ENCODE measurements around the gene SYNE1. TPM values are rescaled to one million over a fixed set of nuclear protein-coding genes. Genes with fewer than 3 reads are reported as not detected.
A peak's percentile ranks its signal among the peaks of the same experiment; 100 is the strongest.

The SYNE1 gene
- total RNA-seq, 6 donors from 2014 or later, result 160 to 859 (median 490) TPM

DNA sequence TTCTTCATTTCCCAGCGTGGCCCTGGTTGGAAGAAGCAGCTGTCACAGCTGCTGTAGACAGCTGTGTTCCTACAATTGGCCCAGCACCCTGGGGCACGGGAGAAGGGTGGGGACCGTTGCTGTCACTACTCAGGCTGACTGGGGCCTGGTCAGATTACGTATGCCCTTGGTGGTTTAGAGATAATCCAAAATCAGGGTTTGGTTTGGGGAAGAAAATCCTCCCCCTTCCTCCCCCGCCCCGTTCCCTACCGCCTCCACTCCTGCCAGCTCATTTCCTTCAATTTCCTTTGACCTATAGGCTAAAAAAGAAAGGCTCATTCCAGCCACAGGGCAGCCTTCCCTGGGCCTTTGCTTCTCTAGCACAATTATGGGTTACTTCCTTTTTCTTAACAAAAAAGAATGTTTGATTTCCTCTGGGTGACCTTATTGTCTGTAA is 537.0 kb downstream of the SYNE1 start:
- H3K36me3 ChIP-seq, result no peaks in the 10 kb centered on the region
- no peaks in the 10 kb centered on the region for H3K9me3 ChIP-seq
- peaks cover 8 to 14% (median 12%) of the 10 kb centered on the region in 4 donors for H3K4me1 ChIP-seq
- H3K4me3 ChIP-seq, result no peak overlapping the region
- 16 to 36% methylated on average over 5 to 7 of the region's 7 CpGs for WGBS, 2 donors
- TF ChIP-seq, protein P1, sequence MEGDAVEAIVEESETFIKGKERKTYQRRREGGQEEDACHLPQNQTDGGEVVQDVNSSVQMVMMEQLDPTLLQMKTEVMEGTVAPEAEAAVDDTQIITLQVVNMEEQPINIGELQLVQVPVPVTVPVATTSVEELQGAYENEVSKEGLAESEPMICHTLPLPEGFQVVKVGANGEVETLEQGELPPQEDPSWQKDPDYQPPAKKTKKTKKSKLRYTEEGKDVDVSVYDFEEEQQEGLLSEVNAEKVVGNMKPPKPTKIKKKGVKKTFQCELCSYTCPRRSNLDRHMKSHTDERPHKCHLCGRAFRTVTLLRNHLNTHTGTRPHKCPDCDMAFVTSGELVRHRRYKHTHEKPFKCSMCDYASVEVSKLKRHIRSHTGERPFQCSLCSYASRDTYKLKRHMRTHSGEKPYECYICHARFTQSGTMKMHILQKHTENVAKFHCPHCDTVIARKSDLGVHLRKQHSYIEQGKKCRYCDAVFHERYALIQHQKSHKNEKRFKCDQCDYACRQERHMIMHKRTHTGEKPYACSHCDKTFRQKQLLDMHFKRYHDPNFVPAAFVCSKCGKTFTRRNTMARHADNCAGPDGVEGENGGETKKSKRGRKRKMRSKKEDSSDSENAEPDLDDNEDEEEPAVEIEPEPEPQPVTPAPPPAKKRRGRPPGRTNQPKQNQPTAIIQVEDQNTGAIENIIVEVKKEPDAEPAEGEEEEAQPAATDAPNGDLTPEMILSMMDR (IDR thresholded peaks at IDR 0.05), result no peak
- no peak for TF ChIP-seq POLR2A (IDR thresholded peaks at IDR 0.05)
- no peak for TF ChIP-seq POLR2AphosphoS5 (IDR thresholded peaks at IDR 0.05)
- TF ChIP-seq EP300 (IDR thresholded peaks at IDR 0.05), result no peak
- H3K27me3 ChIP-seq, result no peaks in the 10 kb centered on the region
- H3K27ac ChIP-seq, result peak overlapping the region; percentile 34 to 76 (median 54)
- ATAC-seq (ENCODE audit: low FRiP score in 2 of 2) (peak; percentile 73 to 89), DNase-seq (peak in 1 of 2 donors; percentile 62)

GRCh38 chr6:152099446-152100182 is 537.5 kb downstream of the SYNE1 start:
- peaks cover 13 to 20% (median 15%) of the 10 kb centered on the region in 4 donors for H3K4me1 ChIP-seq
- TF ChIP-seq EP300 (IDR thresholded peaks at IDR 0.05), result no peak
- TF ChIP-seq POLR2A (IDR thresholded peaks at IDR 0.05), result no peak
- TF ChIP-seq, protein P1 (IDR thresholded peaks at IDR 0.05), result no peak
- no peak for TF ChIP-seq POLR2AphosphoS5 (IDR thresholded peaks at IDR 0.05)
- WGBS, 2 donors, result 95 to 97% methylated on average over 3 to 4 of the region's 4 CpGs
- no peaks in the 10 kb centered on the region for H3K27me3 ChIP-seq
- no peak overlapping the region for H3K4me3 ChIP-seq
- ATAC-seq (ENCODE audit: low FRiP score in 2 of 2), result peak in 1 of 2 donors; percentile 3
- peak overlapping the region; percentile 34 to 76 (median 54) for H3K27ac ChIP-seq
- no peaks in the 10 kb centered on the region for H3K36me3 ChIP-seq
- no peaks in the 10 kb centered on the region for H3K9me3 ChIP-seq
- no peak for DNase-seq

DNA sequence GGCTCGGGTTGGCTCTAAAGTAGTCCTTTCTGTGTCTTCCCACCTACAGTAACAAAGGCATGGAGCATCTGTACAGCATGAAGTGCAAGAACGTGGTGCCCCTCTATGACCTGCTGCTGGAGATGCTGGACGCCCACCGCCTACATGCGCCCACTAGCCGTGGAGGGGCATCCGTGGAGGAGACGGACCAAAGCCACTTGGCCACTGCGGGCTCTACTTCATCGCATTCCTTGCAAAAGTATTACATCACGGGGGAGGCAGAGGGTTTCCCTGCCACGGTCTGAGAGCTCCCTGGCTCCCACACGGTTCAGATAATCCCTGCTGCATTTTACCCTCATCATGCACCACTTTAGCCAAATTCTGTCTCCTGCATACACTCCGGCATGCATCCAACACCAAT is 538.5 kb downstream of the SYNE1 start:
- Histone ChIP-seq H3K4me3 (no peak overlapping the region), H3K36me3 (no peaks in the 10 kb centered on the region), H3K27ac (no peak overlapping the region), H3K9me3 (no peaks in the 10 kb centered on the region), H3K4me1 (peaks cover 15 to 22% (median 16%) of the 10 kb centered on the region in 4 donors), H3K27me3 (no peaks in the 10 kb centered on the region)
- DNase-seq (peak in 1 of 2 donors; percentile 48), ATAC-seq (ENCODE audit: low FRiP score in 2 of 2) (no peak)
- TF ChIP-seq POLR2AphosphoS5 (IDR thresholded peaks at IDR 0.05), result no peak
- no peak for TF ChIP-seq POLR2A (IDR thresholded peaks at IDR 0.05)
- no peak for TF ChIP-seq EP300 (IDR thresholded peaks at IDR 0.05)
- TF ChIP-seq, protein P1 (IDR thresholded peaks at IDR 0.05), result no peak
- WGBS, 2 donors, result 85 to 96% methylated on average over 14 of the region's 14 CpGs

DNA sequence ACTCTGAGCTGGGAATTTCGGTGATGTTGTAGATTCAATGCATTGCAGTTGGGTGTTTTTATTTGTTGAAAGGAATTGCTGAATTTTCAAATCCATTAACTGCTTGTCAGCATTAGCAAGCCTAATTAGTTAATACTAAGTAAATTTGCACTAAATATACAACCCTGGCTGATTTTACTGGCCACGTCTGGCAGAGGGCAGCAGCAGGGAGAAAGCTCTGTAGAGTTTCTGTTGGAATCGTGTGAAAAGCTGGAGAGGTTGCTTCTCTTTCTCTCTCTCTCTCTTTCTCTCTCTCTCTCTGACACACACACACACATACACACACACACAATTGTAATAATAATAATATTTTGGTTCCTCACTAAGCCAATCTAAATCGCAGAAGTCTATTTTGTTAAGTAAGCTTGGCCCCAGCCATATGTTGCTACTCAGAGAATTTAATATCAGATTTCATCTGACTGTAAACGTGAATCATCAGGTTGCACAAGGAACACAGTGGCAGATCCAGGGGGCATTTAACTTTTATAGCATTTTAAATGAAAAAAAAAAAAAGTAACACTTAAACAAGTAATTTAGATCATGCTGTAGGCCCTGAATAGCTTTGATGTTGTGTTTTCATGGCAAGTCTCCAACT is 540.2 kb downstream of the SYNE1 start:
- ATAC-seq (ENCODE audit: low FRiP score in 2 of 2) (no peak), DNase-seq (no peak)
- Histone ChIP-seq H3K4me3 (no peak overlapping the region), H3K4me1 (peaks cover 16 to 22% (median 18%) of the 10 kb centered on the region in 4 donors), H3K27me3 (no peaks in the 10 kb centered on the region), H3K9me3 (no peaks in the 10 kb centered on the region), H3K36me3 (no peaks in the 10 kb centered on the region), H3K27ac (no peak overlapping the region)
- TF ChIP-seq POLR2A (IDR thresholded peaks at IDR 0.05) (no peak), POLR2AphosphoS5 (IDR thresholded peaks at IDR 0.05) (no peak), EP300 (IDR thresholded peaks at IDR 0.05) (no peak)
- TF ChIP-seq, protein P1 (IDR thresholded peaks at IDR 0.05), result no peak
- WGBS, 2 donors, result 75 to 88% methylated on average over 5 of the region's 5 CpGs

All from upper lobe of left lung (tissue), 6 donors.